ENCODE results near the gene CNFN.
A peak's percentile ranks its signal among the peaks of the same experiment; 100 is the strongest.

Gene CNFN

DNA sequence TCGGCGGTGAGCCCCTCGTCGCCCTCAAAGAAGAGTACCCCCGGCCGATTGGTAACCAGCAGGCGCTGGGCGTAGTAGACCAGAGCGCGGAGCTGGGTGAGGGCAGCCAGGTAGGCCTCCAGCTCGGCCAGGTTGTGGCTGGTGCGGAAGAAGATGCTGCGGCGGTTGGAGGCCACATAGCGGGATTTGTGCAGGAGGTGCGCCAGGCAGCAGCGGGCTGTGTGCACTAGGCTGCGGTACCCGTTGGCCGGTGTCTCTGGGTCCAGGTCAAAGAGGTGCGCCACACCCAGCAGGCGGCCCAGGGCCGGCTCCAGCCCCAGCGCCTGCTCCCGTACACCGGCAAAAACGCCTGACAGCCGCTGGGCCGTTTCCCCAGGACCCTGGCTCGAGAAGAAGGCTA, 20.3 kb upstream of the CNFN start:
- DNase-seq (ENCODE audit: low read depth in 2 of 3, low spot score in 1 of 3), result no peak

DNA sequence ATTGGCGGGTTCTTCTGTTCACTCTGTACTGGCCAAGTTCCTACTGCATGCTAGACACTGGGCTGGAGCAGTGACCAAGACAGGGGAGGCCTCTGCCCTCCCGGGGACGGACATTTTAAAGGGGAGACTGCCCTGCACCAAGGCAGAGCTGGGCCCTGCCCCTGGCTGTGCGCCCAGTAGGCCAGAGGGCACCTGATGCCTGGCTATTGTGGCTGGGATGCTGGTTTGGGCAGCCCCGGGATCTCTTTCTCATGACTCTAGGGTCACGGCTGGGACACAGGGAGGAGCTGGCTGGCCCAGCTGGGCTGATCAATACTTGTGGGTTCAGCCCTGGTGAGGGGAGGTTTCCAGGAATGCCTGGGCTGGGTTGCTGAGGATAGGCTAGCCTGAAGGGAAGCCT, 19.4 kb upstream of the CNFN start:
- no peak for DNase-seq (ENCODE audit: low read depth in 2 of 3, low spot score in 1 of 3)

DNA sequence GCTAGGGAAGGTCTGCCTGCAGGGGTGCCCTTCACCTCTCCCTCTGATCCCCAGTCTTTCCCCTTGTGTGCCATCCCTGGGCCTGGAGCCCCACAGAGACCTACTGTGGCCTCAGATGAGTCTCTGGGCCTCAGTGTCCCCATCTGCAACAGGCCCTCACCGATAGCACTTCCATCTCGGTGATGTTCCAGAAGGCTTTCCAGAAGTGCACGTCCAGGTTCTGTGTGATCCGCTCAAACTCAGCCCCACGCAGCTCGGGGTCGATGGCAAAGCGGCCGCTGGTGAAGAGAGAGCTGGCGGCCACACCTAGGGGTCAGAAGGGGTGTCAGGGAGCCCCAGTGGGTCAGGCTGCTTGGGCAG, 17.7 kb upstream of the CNFN start:
- no peak for DNase-seq (ENCODE audit: low read depth in 2 of 3, low spot score in 1 of 3)

DNA sequence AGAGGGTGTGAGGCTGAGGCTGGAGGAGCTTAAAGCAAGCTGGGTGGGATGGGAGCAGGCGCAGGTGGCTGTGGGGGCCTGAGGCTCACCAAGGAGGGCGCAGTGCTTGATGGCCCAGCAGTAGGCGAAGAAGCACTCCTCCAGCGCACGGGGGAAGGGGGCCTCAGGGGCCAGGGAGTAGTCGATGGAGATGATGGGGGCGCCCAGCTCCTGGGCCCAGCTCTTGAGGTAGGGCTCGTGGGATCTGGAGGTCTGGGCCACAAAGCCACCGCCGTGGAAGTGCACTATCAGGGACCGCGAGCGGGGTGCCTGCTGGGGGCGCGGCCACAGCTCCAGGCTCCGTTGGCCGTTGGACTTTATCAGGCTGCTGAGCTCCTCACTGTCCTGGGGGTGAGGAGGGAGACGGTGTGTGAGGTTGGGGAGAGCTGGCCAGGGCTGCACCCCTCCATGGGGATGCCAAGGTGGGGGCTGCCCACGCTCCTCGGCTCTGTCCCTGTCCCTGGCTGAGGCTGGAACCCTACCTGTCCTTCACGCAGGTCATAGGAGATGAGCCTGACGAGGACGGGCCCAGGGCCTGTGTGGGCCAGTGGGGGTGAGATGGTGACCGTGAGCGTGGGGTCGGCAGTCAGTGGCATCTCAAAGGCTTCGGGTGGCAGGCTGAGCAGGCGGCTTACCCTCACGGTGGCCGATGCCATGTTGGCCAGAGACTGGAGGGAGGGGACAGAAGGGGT, 17.2 kb upstream of the CNFN start:
- no peak for DNase-seq (ENCODE audit: low read depth in 2 of 3, low spot score in 1 of 3)

DNA sequence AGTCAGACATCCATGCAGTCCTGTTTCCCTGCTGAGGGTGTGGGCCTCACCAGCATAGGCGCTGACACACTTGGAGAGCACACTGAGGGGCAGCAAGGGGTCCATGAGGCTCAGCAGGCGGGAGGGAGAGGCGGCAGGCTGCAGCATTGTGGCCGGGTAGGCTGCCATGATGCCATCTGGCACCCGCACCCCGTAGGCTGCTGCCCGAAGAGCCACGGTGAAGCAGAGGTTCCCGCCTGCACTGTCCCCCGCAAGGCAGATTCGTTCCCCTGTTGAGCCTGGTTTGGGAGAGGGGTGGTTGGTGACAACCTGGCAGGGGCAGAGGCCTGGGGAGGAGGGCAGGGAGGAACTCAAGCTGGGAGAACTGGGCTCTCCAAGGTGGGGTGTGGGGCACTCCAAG, 16.0 kb upstream of the CNFN start:
- no peak for DNase-seq (ENCODE audit: low read depth in 2 of 3, low spot score in 1 of 3)

DNA sequence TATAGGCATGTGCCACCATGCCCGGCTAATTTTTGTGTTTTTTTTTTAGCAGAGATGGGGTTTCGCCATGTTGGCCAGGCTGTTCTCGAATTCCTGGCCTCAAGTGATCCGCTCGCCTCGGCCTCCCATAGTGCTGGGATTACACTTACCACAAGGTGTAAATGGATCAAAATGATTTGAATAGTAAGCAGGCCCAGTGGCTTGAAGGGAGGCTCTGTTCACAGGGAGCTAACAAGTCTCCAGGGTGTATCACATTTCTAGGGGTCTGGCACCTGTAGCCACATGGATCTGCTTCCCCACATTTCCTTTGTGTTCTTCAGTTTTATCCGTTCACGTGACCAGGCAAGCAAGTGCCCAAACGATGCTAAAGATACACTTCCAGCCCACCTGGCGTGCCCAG, 13.5 kb upstream of the CNFN start:
- no peak for DNase-seq (ENCODE audit: low read depth in 2 of 3, low spot score in 1 of 3)

DNA sequence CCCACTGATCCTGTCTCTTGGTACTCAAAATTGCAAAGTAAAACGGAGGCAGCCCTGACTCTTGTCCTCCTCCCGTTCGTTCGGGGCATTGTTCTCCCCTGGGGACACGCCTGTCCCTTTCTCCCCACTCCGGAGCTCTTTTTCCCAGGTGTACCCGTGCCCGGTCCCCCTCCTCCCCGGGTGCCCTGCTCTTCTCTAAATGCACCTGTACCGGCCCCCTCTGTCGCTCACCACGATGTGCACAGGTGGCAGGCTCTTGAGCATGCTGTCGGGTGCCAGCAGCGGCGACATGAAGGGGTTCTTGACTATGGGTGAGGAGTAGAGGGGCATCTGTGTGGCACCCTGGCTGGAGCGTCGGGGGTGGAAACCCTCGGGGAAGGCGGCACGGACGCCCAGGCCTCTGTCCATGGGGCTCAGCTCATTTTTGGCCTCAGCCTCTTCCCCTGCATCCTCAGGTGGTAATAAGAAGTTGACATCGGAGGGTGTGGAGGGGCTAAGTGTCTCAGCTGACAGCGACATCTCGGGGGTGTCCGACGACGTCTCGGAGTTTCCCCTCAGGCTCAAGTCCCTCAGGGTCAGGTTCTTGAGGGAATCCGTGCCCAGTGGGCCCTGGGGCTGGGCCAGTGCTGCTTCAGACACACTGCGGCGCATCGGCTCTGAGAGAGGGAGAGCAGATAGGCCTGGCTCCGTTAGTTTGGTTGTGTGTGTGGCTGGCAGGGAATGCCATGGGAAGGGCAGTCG, 12.4 kb upstream of the CNFN start:
- DNase-seq (ENCODE audit: low read depth in 2 of 3, low spot score in 1 of 3), result no peak

DNA sequence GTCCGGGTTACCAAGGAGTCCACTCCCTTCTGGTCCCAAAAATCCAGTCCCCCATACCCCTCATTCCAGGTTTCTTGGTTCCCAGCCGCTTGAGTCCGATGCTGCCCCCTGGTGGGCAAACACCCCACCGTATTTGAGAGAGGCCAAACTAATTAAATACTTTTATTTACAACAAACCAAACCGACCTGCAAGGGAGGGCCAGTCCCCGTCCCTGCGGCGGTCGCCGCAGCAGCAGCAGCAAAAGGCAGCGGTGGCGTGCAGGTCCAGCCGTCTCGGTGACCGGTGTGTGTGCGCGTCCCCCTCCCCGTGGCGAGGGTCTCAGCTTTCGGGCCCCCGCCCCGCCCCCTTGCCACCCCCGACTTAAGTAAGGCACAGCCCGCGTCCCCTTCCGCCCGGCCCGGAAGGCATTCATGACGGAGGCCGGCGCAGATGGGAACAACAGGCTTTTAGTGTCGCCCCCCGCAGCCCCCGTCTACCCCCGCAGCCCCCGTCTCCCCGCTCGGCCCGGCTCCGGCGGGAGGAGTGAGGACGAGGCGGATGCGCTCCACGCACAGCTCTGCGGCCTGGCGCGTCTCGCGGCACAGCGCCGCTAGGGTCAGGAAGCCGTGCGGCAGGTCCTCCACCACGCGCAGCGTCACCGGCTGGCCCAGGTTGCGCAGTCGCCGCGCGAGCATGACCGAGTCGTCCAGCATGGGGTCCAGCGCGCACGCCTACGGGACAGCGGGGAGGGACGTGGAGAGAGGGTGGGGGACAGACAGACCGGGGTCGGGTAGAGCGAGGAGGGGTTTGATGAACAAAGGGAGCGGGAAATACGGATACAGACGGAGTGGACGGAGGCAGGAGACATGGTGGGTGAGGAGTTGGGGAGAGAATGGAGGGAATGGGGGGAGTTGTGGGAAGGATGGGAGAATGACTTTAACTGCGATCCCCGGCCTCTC, 11.5 kb upstream of the CNFN start:
- DNase-seq (ENCODE audit: low read depth in 2 of 3, low spot score in 1 of 3), result peak; percentile 50 to 72 (median 67)

DNA sequence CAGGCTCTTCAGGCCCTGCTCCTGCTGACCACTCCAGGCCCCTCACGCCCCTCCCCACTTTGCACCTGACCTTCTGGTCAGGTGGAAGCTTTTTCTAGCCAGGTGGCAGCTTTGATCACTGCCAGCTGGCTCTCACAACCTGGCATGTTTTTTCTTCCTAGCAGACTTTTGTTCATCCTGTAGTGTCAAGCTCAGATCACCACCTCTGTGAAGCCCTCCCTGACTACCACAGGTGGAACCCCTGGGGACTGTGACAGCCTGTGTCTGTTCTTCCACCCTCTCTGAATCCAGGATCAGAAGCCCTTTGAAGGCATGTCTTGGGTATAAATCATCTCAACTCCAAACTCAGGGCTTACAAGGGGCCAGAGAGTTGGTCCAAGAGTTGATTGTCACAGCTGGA, 10.3 kb upstream of the CNFN start:
- no peak for DNase-seq (ENCODE audit: low read depth in 2 of 3, low spot score in 1 of 3)

DNA sequence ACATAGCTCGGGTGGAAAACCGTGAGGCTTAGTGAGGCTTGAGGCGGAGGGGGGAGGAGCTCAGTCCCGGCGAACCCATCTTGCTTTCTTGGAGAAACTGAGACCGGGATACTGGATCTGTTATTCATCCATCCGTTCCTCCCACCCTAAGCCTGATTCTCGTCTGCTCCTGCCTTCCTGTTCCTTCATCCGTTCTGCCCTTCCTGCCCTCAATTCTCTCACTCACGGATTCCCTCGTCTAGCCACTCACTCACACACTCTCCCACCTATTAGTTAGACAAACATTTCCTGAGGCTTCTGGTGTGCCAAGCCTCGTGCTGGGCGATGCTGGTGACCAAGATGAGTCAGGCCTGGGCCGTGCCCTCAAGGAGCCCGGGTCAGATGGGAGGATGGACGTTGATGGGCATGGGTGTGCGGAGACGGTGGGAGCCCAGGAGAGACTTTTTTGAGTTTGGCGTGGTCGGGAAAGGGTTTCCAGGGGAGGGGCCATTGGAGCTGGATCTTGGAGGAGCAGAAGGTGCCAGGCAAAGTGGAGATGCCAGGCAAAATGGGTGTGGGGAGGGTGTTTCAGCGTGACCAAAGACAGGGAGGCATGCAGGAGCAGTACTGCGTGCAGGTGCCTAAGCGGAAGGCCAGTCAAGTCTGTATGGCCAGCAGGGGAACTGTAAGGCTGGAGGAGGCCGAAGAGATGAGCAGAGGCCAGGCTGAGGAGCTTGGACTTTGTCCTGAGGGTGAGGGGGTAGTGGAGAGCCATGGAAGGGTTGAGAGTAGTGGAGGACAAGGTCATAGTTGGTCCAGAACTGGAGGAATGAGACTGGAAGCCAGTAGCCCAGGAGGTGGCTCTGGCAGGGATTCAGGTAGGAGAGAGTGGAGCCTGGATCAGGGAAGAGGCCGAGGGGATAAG, 7.4 kb upstream of the CNFN start:
- no peak for DNase-seq (ENCODE audit: low read depth in 2 of 3, low spot score in 1 of 3)

DNA sequence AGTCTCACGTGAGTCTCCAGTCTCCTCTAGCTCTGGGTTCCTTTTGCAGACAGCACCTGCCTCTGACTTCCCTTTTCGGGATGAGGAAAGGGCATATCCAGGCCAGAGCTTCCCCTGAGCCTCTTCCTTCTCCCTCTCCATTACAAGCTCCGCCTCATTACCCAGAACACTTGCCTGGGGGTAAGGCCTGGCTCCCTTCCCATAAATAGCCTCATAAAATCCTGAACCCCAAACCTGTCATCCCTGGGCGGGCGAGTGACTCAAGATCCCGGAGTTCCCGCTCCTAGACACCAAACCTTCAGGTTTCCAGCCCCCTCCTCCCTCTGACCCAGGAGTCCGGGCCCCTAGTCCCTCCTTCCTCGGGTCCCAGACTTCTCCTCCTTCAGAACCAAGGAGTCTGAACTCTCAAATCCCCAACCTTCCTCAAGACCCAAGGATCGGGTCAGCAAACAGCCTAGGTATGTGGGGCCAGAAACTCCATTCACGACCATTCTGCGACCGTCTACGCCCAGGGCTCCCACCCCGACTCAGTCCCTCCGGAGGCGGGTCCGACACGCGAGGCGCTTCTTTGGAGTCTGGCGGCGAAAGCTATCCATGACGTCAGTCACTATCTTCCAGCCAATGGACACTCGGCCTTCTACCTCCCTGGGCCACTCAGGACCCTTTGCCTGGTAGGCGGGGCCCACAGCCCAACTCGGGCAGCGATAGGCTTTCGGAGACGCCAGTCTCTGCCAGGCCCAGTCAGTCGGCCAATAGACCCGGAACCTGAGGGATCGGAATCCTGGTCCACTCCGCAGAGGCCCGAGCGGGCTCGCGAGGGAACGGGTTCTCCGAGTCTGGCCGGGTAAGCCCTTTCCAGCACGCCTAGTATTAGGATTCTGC, 6.5 kb upstream of the CNFN start:
- peak; percentile 95 to 99 (median 98) for DNase-seq (ENCODE audit: low read depth in 2 of 3, low spot score in 1 of 3)

DNA sequence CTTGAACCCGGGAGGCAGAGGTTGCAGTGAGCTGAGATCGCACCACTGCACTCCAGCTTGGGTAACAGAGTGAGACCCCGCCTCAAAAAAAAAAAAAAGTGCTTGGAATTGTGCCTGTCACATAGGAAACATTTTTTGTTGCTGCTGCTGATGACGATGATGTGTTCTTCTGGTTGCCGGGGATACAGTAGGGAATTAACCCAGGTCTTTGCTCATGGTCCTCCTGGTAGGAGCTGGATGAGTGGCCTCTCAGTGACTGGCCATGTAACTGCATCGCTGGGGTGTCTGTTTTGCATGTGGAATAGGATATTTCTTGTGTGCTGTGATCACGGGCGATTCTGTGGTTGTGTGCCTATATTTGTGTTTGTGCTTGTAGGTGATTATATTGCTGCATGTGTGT, 4.7 kb upstream of the CNFN start:
- no peak for DNase-seq (ENCODE audit: low read depth in 2 of 3, low spot score in 1 of 3)

DNA sequence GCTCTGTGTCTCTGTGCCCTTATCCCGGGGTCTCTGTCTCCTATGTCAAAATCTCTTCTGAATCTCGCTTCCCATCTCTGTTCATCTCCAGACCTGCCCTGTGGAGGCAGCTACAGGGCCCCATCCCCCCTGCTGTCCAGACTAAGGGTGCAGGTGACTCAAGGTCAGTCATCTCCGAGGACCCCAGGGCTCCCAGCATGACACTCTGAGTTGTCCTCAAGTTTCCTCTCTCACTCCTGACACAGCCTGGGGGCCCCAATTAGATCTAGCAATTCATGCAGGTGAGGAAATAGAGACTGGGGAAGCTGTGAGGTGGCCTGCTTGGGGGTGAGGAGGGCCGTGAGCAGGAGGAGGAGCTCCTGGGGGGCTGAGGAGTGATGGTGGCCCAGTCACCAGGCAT, 2.1 kb upstream of the CNFN start:
- no peak for DNase-seq (ENCODE audit: low read depth in 2 of 3, low spot score in 1 of 3)

DNA sequence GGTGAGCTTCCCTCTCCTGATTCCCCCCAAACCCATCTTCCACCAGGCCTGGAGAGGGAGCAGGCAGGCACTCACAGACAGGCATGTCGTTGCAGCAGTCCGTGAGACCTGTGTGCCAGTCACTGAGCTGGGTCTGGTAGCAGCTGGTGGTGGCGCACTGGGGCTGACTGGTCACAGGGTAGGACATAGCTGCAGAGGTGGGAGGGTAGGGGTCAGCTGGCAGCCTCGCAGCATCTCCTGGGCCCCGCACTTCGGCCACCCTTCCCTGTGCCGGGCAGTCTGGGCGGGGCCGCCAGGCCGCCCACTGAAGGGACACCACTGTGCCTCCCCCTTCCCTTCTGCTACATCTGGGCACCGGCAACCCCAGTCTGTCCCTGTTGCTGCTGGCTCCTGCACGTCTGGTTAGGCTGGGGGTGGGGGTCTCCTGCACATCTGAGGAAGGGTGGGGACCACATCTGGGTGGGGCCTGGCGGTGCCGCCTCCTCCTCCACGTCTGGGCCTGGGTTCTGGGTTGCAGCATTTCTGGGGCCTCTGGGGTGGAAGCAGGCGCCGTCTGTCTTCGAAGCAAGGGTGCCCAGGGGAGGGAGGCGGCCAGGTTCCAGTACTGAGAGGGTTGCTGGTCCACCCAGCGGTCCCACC, 1.1 kb downstream of the CNFN start:
- no peak for DNase-seq (ENCODE audit: low read depth in 2 of 3, low spot score in 1 of 3)

DNA sequence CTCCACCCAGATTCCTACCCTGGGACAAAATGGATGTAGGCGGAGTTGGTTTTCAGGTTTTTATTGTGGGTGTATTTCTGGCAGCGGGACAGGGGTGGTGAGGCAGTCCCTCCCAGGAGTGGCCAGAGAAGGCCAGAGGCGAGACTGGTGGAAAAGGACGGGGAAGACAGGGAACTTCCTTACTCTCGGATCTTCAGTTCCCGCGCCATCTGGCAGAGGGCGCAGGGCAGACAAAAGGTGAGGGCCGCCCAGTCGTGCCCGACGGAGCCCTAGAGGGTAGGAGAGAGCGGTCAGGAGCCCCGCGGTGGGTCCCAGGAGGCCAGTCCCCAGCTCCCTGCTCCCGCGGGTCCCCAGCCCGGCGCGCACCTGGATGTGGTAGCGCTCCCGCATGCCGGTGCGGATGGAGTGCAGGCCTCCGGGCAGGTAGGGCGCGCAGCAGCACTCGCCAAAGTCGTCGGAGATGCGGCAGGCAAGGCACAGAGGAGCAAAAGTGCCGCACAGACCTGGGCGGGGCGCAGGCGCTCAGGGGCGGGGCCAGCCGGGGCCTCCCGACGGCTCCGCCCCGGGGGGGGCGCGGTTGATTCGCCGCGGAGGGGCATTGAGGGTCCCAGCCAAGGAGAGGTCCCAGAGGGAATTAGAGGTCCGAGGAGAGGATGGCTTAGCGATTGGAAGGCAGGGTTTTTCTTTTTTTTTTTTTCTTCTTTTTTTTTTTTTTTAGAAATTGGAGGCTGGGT, 3.0 kb downstream of the CNFN start:
- peak; percentile 30 to 57 (median 49) for DNase-seq (ENCODE audit: low read depth in 2 of 3, low spot score in 1 of 3)

DNA sequence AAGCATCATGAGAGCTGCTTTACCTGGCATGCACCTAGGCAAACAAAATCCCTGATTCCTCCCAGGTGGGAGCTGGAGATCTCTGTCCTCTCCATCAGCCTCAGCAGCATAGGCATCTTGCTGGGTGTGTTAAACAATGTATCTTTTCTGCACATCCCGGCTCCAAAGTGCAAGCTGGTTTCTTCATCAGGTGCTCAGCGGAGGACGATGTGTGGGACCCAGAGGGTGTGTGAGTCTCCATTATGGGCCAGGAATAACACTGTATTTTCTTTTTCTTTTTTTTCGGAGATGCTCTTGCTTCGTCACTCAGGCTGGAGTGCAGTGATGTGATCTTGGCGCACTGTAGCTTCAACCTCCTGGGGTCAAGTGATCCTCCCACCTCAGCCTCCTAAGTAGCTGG, 9.9 kb downstream of the CNFN start:
- DNase-seq (ENCODE audit: low read depth in 2 of 3, low spot score in 1 of 3), result no peak

DNA sequence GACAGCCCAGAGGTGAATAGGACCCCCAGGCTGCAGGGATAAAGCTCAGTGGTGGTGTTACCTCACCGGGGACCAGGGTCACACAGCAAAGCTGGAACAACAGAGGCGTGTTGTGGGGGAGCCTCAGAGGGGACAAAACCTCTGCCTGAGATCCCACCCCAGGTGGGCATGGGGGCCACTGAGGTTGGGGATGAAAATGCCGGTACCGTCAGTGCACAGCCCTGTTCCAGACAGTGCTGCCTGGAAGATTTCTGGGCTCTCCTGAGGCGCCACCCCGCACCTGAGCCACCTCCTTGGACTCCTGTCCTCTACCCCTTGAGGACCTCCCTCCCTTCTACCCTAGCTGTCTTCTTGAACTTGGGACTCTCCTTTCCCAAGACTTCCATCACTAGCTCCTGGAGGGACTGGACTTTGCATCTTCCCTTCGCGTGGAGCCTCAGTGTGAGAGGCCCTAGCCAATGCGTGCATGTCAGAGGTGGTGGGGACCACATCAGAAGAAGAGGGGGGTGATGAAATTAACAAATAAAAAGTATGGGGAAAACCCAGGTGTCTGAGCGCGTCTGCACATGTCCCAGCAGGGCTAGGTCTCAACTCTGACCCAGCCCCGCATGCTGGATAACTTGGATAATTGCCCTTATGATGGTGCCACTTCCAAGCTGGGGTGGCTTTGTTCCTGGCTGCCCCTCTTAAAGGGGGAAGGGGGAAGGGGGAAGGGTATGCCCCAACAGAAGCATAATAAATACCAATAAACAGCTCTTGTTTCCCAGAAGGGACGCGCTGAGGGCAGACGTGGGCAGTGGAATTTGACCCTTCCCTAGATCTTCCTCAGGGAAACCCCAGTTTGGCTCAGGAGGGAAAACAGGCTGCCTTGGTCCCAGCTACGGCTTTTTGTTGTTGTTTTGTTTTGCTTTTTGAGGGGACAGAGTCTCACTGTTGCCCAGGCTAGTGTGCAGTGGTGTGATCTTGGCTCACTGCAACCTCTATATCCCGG, 11.6 kb downstream of the CNFN start:
- no peak for DNase-seq (ENCODE audit: low read depth in 2 of 3, low spot score in 1 of 3)

DNA sequence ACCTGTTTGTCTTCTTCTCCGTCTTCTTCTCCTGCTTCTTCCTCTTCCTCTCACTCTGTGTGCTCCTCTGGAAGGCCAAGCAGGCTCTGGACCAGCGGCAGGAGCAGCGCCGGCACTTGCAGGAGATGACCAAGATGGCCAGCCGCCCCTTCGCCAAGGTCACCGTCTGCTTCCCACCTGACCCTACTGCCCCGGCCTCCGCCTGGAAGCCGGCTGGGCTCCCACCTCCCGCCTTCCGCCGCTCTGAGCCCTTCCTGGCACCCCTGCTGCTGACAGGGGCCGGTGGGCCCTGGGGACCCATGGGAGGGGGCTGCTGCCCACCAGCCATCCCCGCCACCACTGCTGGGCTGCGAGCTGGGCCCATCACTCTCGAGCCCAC, 13.9 kb downstream of the CNFN start:
- DNase-seq (ENCODE audit: low read depth in 2 of 3, low spot score in 1 of 3), result no peak

Measured in stimulated activated CD4-positive, alpha-beta T cell treated with anti-CD3 and anti-CD28 coated beads, Interleukin-12 subunit alpha, Interleukin-12 subunit beta, amount 100 ng/mL, for 48 hours (primary cell).